HUES48 (cell line): ENCODE measurements around the gene MAPRE2.

Experiments
- H3K27ac ChIP-seq: one replicate; pipeline ENCODE4 v1.7.0; 2013; ENCODE audit warnings: low read depth, low read length, inconsistent platforms
- H3K27me3 ChIP-seq: 2 replicates; pipeline ENCODE4 v1.6.1; 2013; ENCODE audit warnings: mild to moderate bottlenecking, low read length; ENCODE audit not compliant: control insufficient read depth, insufficient read depth
- H3K36me3 ChIP-seq: 2 replicates; pipeline ENCODE4 v1.6.1; 2013; ENCODE audit warnings: low read length; ENCODE audit not compliant: control insufficient read depth, insufficient read depth
- H3K4me1 ChIP-seq: 2 replicates; pipeline ENCODE4 v1.6.1; 2013; ENCODE audit warnings: mild to moderate bottlenecking, low read length; ENCODE audit not compliant: control insufficient read depth, insufficient read depth
- H3K4me3 ChIP-seq: 2 replicates; pipeline ENCODE4 v1.5.1; 2013; ENCODE audit warnings: mild to moderate bottlenecking, low read depth, low read length
- H3K9ac ChIP-seq: 2 replicates; pipeline ENCODE4 v1.6.1; 2013; ENCODE audit warnings: mild to moderate bottlenecking, low read depth, low read length, moderate library complexity
- H3K9me3 ChIP-seq: 2 replicates; pipeline ENCODE4 v1.6.1; 2013; ENCODE audit warnings: low read length; ENCODE audit not compliant: control insufficient read depth, insufficient read depth

MAPRE2 gene

DNA sequence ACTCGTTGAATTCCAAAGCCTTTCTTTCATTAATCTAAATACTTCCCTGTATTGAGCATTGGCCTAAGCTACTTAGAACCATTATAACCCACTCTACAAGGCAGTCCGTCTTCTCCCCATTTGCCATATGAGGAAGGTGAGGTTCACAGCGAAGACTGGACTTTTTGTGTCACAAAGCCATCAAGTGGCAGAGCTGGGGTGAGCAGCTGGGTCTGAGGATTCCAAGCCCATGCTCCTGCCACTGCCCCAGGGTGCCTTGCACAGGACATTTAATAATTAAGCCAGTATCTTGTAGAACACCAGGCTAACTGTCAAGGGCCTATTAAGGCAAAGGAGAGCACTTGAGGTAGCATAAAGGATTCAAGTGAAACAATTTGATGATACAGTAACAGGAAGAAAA lies 130.8 kb downstream of the MAPRE2 start:
- Histone ChIP-seq H3K9me3 (no peaks in the 10 kb centered on the region), H3K4me3 (no peak overlapping the region), H3K9ac (no peak overlapping the region), H3K27me3 (no peaks in the 10 kb centered on the region), H3K36me3 (no peaks in the 10 kb centered on the region), H3K27ac (no peak overlapping the region), H3K4me1 (peaks cover 15% of the 10 kb centered on the region; the same call in 1 of the 2 replicates)

DNA sequence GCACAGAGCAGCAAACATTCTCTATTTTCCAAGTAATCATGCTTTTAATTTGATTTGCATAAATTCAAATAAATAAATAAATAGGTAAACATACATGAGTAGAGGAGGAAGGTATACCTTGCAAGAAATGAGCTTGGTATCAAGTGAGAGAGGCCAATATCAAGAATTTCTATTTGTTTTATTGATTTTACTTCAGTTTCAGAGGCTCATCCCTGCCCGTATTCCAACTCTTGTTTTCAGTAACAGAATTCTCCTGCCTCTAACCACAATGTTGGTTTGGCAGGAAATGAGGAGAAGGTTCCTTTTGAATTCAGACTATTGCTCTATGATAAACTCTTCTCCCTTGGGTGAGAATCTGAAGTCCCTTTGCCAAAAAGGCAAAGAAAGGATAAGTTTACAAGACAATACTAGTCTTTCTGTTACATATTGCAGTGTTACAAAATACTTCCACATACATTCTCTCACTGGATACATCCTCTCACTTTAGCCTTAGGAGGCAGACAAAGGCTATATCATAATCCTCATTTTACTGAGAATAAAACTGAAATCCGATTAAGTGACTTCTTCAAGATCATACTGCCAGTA lies 131.3 kb downstream of the MAPRE2 start:
- Histone ChIP-seq H3K9ac (no peak overlapping the region), H3K27me3 (no peaks in the 10 kb centered on the region), H3K4me1 (peaks cover 15% of the 10 kb centered on the region; the same call in 1 of the 2 replicates), H3K27ac (no peak overlapping the region), H3K9me3 (no peaks in the 10 kb centered on the region), H3K4me3 (no peak overlapping the region), H3K36me3 (no peaks in the 10 kb centered on the region)

DNA sequence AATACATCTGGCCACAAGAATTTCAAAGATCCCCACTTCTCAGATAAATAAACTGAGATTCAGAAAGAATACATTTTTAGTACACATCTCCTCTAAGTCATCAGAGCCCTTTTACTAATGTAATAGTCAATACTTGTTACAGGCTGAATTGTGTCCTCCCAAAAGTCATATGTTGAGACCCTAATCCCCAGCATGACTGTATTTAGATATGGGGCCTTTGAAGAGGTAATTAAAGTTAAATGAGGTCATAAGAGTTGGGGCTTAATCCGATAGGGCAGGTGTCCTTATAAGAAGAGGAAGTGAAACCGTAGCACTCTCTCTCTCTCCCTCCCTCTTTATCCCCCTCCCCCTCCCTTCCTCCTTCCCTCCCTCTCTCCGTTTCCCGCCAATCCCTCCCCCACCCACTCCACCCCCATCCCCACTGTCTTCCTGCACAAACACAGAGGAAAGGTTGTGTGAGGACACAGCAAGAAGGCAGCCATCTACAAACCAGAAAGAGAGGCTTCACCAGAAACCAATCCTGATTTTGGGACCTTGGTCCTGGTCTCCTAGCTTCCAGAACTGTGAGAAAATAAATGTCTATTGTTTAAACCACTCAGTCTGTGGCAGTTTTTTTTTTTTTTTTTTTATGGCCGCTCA lies 133.0 kb downstream of the MAPRE2 start:
- Histone ChIP-seq H3K27me3 (no peaks in the 10 kb centered on the region), H3K27ac (no peak overlapping the region), H3K9ac (no peak overlapping the region), H3K4me1 (peaks cover 15% of the 10 kb centered on the region; the same call in 1 of the 2 replicates), H3K9me3 (no peaks in the 10 kb centered on the region), H3K4me3 (no peak overlapping the region), H3K36me3 (no peaks in the 10 kb centered on the region)

DNA sequence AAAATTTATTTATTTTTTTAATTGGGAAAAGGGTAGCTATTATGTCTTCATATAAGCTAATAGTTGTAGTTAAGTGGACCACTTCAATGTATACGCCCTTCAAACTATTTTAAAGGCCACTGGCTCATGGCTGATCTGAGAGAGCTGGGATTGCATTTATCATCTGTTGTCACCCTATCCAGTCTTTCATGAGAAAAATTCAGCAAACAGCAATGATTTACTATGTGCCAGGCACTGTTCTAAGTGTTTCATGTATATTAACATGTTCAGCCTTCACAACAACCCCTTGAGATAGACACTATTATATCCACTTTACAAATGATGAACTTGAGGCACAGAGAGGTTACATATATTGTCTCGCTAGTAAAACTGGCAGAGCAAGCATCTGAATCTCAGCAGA lies 133.5 kb downstream of the MAPRE2 start:
- Histone ChIP-seq H3K27ac (no peak overlapping the region), H3K9me3 (no peaks in the 10 kb centered on the region), H3K27me3 (no peaks in the 10 kb centered on the region), H3K9ac (no peak overlapping the region), H3K4me3 (no peak overlapping the region), H3K4me1 (peaks cover 15% of the 10 kb centered on the region; the same call in 1 of the 2 replicates), H3K36me3 (no peaks in the 10 kb centered on the region)

DNA sequence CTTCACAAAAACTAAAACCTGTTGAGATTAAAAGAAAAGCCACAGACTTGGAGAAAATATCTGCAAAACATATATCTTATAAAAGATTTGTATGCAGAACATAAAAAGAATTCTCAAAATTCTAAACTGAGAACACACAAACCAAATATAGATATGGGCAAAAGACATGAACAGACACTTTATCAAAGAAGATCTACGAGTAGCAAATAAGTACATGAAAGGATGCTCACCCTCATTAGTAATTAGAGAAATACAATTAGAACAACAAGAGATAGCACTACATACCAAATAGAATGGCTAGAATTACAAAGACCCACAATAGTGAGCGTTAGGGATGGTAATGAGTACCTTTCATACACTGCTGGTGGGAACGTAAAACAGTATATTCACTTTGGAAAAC lies 135.7 kb downstream of the MAPRE2 start:
- Histone ChIP-seq H3K27me3 (no peaks in the 10 kb centered on the region), H3K27ac (no peak overlapping the region), H3K36me3 (no peaks in the 10 kb centered on the region), H3K4me3 (no peak overlapping the region), H3K4me1 (peaks cover 20% of the 10 kb centered on the region), H3K9me3 (no peaks in the 10 kb centered on the region), H3K9ac (no peak overlapping the region)

DNA sequence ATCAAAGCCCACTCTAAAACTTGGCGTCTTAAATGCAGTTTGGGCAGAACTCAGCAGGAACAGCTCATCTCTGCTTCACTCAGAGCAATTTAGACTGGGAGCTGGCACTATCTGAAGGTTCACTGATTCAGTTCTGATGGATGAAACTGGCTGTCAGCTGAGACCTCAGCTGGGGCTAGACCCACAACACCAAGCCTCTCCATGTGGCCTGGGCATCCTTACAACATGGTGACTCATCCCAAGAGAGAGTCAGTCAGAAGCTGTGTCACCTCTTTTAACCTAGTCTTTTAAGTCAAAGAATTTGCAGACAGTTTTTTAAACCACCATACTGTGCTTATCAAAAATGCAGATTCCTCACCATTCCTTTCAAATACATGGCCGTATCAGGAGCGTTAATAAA lies 137.0 kb downstream of the MAPRE2 start:
- H3K9me3 ChIP-seq, result no peaks in the 10 kb centered on the region
- no peaks in the 10 kb centered on the region for H3K36me3 ChIP-seq
- peaks cover 13% of the 10 kb centered on the region for H3K4me1 ChIP-seq
- no peak overlapping the region for H3K9ac ChIP-seq
- H3K27me3 ChIP-seq, result no peaks in the 10 kb centered on the region
- no peak overlapping the region for H3K27ac ChIP-seq
- no peak overlapping the region for H3K4me3 ChIP-seq

DNA sequence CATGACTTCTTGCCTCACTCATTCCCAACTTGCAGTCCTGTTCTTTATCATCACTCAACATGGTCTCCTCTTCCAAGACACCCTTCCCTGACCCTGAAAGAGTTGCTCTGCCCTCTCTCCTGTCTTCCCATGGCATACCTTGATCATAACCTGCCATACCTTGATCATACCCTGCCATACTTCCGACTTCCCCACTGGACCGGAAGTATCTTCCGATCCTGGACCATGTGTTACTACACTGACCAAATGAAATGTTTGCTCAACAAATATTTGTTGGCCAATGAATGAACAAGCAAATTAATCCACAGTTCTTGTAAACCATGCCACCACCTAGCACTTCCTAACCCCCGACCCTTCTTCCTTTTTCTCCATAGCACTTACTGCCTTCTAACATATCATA lies 138.7 kb downstream of the MAPRE2 start:
- no peaks in the 10 kb centered on the region for H3K36me3 ChIP-seq
- H3K4me3 ChIP-seq, result no peak overlapping the region
- no peaks in the 10 kb centered on the region for H3K27me3 ChIP-seq
- H3K27ac ChIP-seq, result no peak overlapping the region
- no peak overlapping the region for H3K9ac ChIP-seq
- peaks cover 9% of the 10 kb centered on the region for H3K4me1 ChIP-seq
- H3K9me3 ChIP-seq, result no peaks in the 10 kb centered on the region

DNA sequence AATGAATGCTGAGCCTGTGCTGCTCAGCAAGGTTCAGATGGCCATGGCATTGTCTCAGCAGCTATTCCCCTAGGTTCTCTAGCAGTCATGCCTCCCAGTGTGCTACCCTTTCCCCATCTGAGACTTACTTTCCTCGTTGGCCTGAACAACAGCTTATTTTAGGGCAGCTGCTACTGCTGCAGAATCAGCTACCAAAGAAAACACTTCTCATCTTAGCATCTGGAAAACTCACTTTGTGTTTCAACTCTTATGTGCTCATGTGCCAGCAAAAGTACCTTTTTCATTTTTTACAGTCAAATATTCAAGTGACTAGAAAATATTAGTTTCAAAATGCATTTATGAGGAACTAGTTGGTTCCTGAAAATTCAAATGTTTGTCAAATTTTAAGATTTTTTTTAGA lies 139.2 kb downstream of the MAPRE2 start:
- H3K9ac ChIP-seq, result no peak overlapping the region

DNA sequence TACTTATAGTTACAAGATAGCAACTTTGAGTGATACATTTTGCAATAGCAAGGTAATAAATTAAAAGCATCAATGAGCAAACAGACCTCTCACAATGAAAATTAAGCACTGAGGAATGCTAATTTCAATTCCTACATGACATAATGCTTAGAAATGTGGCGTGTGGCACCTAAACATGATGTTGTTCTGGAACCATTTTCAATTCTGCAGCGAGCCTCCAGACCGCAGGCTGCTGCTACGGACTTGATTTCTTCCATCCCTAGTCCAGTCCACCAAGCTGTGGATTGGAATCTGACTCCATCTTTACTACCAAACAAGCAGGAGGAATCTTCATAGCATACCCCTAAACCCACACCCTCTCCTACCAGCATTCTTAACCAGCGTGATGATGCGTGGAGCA lies 140.9 kb downstream of the MAPRE2 start:
- H3K4me1 ChIP-seq, result peaks cover 14% of the 10 kb centered on the region
- no peak overlapping the region for H3K9ac ChIP-seq
- H3K9me3 ChIP-seq, result no peaks in the 10 kb centered on the region
- no peak overlapping the region for H3K27ac ChIP-seq
- H3K4me3 ChIP-seq, result no peak overlapping the region
- no peaks in the 10 kb centered on the region for H3K27me3 ChIP-seq
- no peaks in the 10 kb centered on the region for H3K36me3 ChIP-seq

More for the DNA sequence above, 139.2 kb downstream of the MAPRE2 start:
- Histone ChIP-seq H3K36me3 (no peaks in the 10 kb centered on the region), H3K27ac (no peak overlapping the region), H3K4me3 (no peak overlapping the region), H3K9me3 (no peaks in the 10 kb centered on the region), H3K27me3 (no peaks in the 10 kb centered on the region), H3K4me1 (peaks cover 9% of the 10 kb centered on the region)

DNA sequence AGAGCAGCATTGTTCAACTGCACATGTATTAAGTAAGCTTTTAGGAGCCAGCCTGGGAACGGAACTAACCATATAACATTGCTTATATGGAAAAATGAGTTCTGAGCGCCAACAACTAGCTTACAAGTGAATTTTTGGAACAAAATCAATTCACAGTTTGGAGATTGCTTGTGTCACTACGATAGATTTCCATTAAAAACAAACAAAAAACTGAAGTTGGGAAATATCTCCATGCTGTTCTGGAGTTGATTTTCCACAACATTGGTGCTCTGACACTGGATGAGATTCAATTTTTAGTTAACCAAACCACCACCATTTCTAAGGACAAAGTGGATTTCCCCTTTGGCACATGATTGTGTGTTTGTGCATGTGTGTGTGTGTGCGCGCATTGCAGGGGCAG lies 142.7 kb downstream of the MAPRE2 start:
- H3K4me3 ChIP-seq, result no peak overlapping the region
- no peaks in the 10 kb centered on the region for H3K36me3 ChIP-seq
- H3K4me1 ChIP-seq, result peaks cover 28% of the 10 kb centered on the region
- no peaks in the 10 kb centered on the region for H3K27me3 ChIP-seq
- H3K9me3 ChIP-seq, result no peaks in the 10 kb centered on the region
- H3K27ac ChIP-seq, result no peak overlapping the region
- no peak overlapping the region for H3K9ac ChIP-seq

DNA sequence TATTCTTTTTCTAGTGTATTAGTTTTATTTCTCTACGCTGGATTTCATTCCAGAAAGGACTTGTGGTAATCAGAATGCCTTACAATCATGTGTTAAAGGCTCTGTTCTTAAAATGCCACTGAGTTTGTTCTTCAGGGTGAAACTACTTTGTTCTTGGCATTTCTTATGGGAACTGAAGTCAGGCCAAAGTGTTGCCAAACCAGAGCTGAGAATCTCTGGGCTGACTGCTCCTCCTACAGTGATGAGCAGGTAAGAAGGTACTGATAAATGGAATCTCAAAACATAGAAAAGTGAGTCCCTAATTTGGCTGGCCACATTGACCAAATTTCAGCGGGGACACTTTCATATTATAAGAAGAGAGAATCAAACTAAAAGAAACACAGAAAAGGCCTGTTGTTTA lies 144.6 kb downstream of the MAPRE2 start:
- Histone ChIP-seq H3K27ac (no peak overlapping the region), H3K36me3 (no peaks in the 10 kb centered on the region), H3K9me3 (no peaks in the 10 kb centered on the region), H3K4me3 (no peak overlapping the region), H3K9ac (no peak overlapping the region), H3K4me1 (peaks cover 40% of the 10 kb centered on the region), H3K27me3 (no peaks in the 10 kb centered on the region)
